H1 (cell line): Measurements from ENCODE around the gene MPRIP. TPM values are rescaled to one million over a fixed set of nuclear protein-coding genes. Genes with fewer than 3 reads are reported as not detected.

ENCODE experiments used
- CTCF ChIA-PET: fragments of 300-600 bp; sonication (Branson Sonifier 250); formaldehyde crosslinking; loops from one replicate; lab custom pipeline; 2021; ENCODE audit not compliant: partially characterized antibody; lab: Charles Lee
- POLR2A ChIA-PET: fragments of 300-600 bp; sonication (Branson Sonifier 250); formaldehyde crosslinking; loops from one replicate; lab custom pipeline; 2021; ENCODE audit warnings: inconsistent platforms; ENCODE audit not compliant: partially characterized antibody; lab: Charles Lee
- DNase-seq, 2 experiments: peaks; one replicate each; pipeline versions ENCODE4 v3.0.0 to v3.0.0-alpha.2; 2010 to 2022; ENCODE audit warnings: low spot score in 2 of 2, low read depth in 1 of 2, mixed read lengths in 1 of 2
- FAIRE-seq: peaks from 2 replicates; lab custom pipeline; 2011; peaks lifted over from hg19 to GRCh38; lab: Jason Lieb, UNC
- H2AFZ ChIP-seq: 2 replicates; pipeline ENCODE4 v1.8.1; 2012; ENCODE audit warnings: low read length, inconsistent platforms
- H2AK5ac ChIP-seq: 2 replicates; pipeline ENCODE4 v1.6.1; 2013; ENCODE audit warnings: low read depth, low read length
- H2BK120ac ChIP-seq: replicated peaks from 2 replicates; pipeline ENCODE3; 2013; ENCODE audit warnings: low read depth, low read length, inconsistent platforms
- H2BK12ac ChIP-seq: 2 replicates; pipeline ENCODE4 v1.6.1; 2013; ENCODE audit warnings: low read depth, low read length
- H2BK15ac ChIP-seq: 2 replicates; pipeline ENCODE4 v1.6.1; 2013; ENCODE audit warnings: low read length
- H2BK20ac ChIP-seq: 2 replicates; pipeline ENCODE4 v1.6.1; 2013; ENCODE audit warnings: low read length
- H2BK5ac ChIP-seq: 2 replicates; pipeline ENCODE4 v1.6.1; 2013; ENCODE audit warnings: low read depth, low read length
- H3K14ac ChIP-seq: 2 replicates; pipeline ENCODE4 v1.6.1; 2013; ENCODE audit warnings: inconsistent platforms; ENCODE audit not compliant: insufficient read length
- H3K18ac ChIP-seq: 2 replicates; pipeline ENCODE4 v1.6.1; 2013; ENCODE audit warnings: low read length; ENCODE audit errors: extremely low read depth
- H3K23ac ChIP-seq: 2 replicates; pipeline ENCODE4 v1.6.1; 2013; ENCODE audit warnings: inconsistent platforms; ENCODE audit not compliant: insufficient read length
- H3K23me2 ChIP-seq: 2 replicates; pipeline ENCODE4 v1.6.1; 2013; ENCODE audit warnings: low read depth, low read length
- H3K27ac ChIP-seq: 2 replicates; pipeline ENCODE4 v1.6.1; 2011; ENCODE audit warnings: low read depth, low read length, inconsistent platforms
- H3K27me3 ChIP-seq, 4 experiments: replicated peaks in 1 of 4; 1 replicate in 1 of 4; 2 replicates in 3 of 4; pipeline versions ENCODE4 v1.6.1 to v1.8.1; 2011 to 2013; ENCODE audit warnings: low read length in 3 of 4, mild to moderate bottlenecking in 3 of 4, inconsistent platforms in 2 of 4, mixed read lengths in 2 of 4, moderate library complexity in 1 of 4; ENCODE audit not compliant: control insufficient read depth in 3 of 4, insufficient read depth in 3 of 4; ENCODE audit errors: extremely low read depth in 1 of 4
- H3K36me3 ChIP-seq, 4 experiments: 2 replicates each; pipeline versions ENCODE4 v1.6.1 to v1.8.1; 2011 to 2013; ENCODE audit warnings: mild to moderate bottlenecking in 4 of 4, low read length in 3 of 4, moderate library complexity in 2 of 4, control low read depth in 1 of 4, inconsistent platforms in 1 of 4; ENCODE audit not compliant: insufficient read depth in 4 of 4, control insufficient read depth in 2 of 4
- H3K4ac ChIP-seq: replicated peaks from 2 replicates; pipeline ENCODE3; 2013; ENCODE audit warnings: low read length, low read depth, mixed read lengths, inconsistent platforms; ENCODE audit not compliant: insufficient read length
- H3K4me1 ChIP-seq, 4 experiments: replicated peaks in 1 of 4; 1 replicate in 1 of 4; 2 replicates in 3 of 4; pipeline versions ENCODE4 v1.6.1 to v1.8.1; 2011 to 2013; ENCODE audit warnings: low read length in 3 of 4, inconsistent platforms in 2 of 4, mixed read lengths in 1 of 4; ENCODE audit not compliant: insufficient read depth in 4 of 4, control insufficient read depth in 3 of 4
- H3K4me2 ChIP-seq, 2 experiments: 2 replicates each; pipeline versions ENCODE4 v1.6.1 to v1.8.1; 2011 to 2013; ENCODE audit warnings: low read depth in 2 of 2, low read length in 2 of 2, control low read depth in 1 of 2, inconsistent platforms in 1 of 2, mild to moderate bottlenecking in 1 of 2; ENCODE audit not compliant: insufficient read depth in 1 of 2
- H3K4me3 ChIP-seq, 4 experiments: fragments of 200-600, 300-600 bp in 1 of 4; sonication (generic), shearing (Covaris generic), sonication (Bioruptor Twin) in 1 of 4; 2 replicates each; pipeline versions ENCODE4 v1.5.1 to v1.8.1; 2011 to 2016; ENCODE audit warnings: low read length in 4 of 4, low read depth in 3 of 4, control low read depth in 2 of 4, inconsistent platforms in 2 of 4, mild to moderate bottlenecking in 2 of 4, mixed read lengths in 1 of 4, moderate library complexity in 1 of 4; ENCODE audit not compliant: insufficient read depth in 2 of 4; ENCODE audit errors: extremely low read depth in 1 of 4
- H3K56ac ChIP-seq: replicated peaks from 2 replicates; pipeline ENCODE3; 2013; ENCODE audit warnings: low read depth, mild to moderate bottlenecking, mixed read lengths, low read length, inconsistent platforms; ENCODE audit not compliant: insufficient read length
- H3K79me1 ChIP-seq: 2 replicates; pipeline ENCODE4 v1.6.1; 2013; ENCODE audit warnings: low read depth, low read length, control low read depth
- H3K79me2 ChIP-seq, 2 experiments: 2 replicates each; pipeline versions ENCODE4 v1.6.1 to v1.8.1; 2012 to 2013; ENCODE audit warnings: low read length in 2 of 2, mild to moderate bottlenecking in 2 of 2, inconsistent platforms in 1 of 2; ENCODE audit not compliant: insufficient read depth in 2 of 2, control insufficient read depth in 1 of 2
- H3K9ac ChIP-seq, 4 experiments: replicated peaks in 1 of 4; 1 replicate in 1 of 4; 2 replicates in 3 of 4; pipeline versions ENCODE4 v1.6.1 to v1.8.1; 2011 to 2013; ENCODE audit warnings: low read depth in 3 of 4, low read length in 3 of 4, control low read depth in 2 of 4, mild to moderate bottlenecking in 2 of 4, moderate library complexity in 2 of 4, inconsistent platforms in 1 of 4; ENCODE audit errors: extremely low read depth in 1 of 4
- H3K9me3 ChIP-seq, 2 experiments: 2 replicates each; pipeline versions ENCODE4 v1.6.1 to v1.8.1; 2012 to 2013; ENCODE audit warnings: mild to moderate bottlenecking in 2 of 2, moderate library complexity in 2 of 2, control low read depth in 1 of 2, inconsistent platforms in 1 of 2, low read depth in 1 of 2, low read length in 1 of 2, mixed read lengths in 1 of 2; ENCODE audit not compliant: insufficient read depth in 2 of 2
- H4K20me1 ChIP-seq, 2 experiments: replicated peaks in 1 of 2; 2 replicates each; pipeline versions ENCODE3 to v1.8.1; 2011 to 2013; ENCODE audit warnings: inconsistent platforms in 2 of 2, low read length in 2 of 2, mild to moderate bottlenecking in 1 of 2; ENCODE audit not compliant: insufficient read depth in 2 of 2, control insufficient read depth in 1 of 2
- H4K5ac ChIP-seq: 2 replicates; pipeline ENCODE4 v1.6.1; 2013; ENCODE audit warnings: low read length, low read depth, mixed read lengths, inconsistent platforms; ENCODE audit not compliant: insufficient read length
- H4K8ac ChIP-seq: 2 replicates; pipeline ENCODE4 v1.8.0; 2013; ENCODE audit warnings: mild to moderate bottlenecking, moderate library complexity, low read length, inconsistent platforms; ENCODE audit not compliant: insufficient read depth; ENCODE audit errors: extremely low read depth
- H4K91ac ChIP-seq: replicated peaks from 2 replicates; pipeline ENCODE3; 2013; ENCODE audit warnings: low read length, mixed read lengths, inconsistent platforms; ENCODE audit not compliant: insufficient read length
- CHD1 ChIP-seq: IDR thresholded peaks from 2 replicates; pipeline ENCODE4 v1.6.1; 2012; ENCODE audit warnings: low read depth, low read length, improper control_type of control experiment
- RBBP5 ChIP-seq: IDR thresholded peaks from 2 replicates; pipeline ENCODE4 v1.7.1; 2012; ENCODE audit warnings: low read depth, mild to moderate bottlenecking, inconsistent platforms, low read length, moderate library complexity, borderline replicate concordance
- SAP30 ChIP-seq: fragments of 300-600 bp; sonication (generic); IDR thresholded peaks from 2 replicates; pipeline ENCODE4 v1.7.1; 2012; ENCODE audit warnings: low read length, moderate library complexity, mild to moderate bottlenecking, inconsistent platforms; ENCODE audit not compliant: insufficient read depth, insufficient replicate concordance
- SP1 ChIP-seq: IDR thresholded peaks from 2 replicates; pipeline ENCODE4 v1.6.1; 2011; ENCODE audit warnings: low read depth, low read length
- SP2 ChIP-seq: IDR thresholded peaks from 2 replicates; pipeline ENCODE4 v1.6.1; 2012; ENCODE audit warnings: mild to moderate bottlenecking, low read length, inconsistent platforms
- TEAD4 ChIP-seq: IDR thresholded peaks from 2 replicates; pipeline ENCODE4 v1.6.1; 2012; ENCODE audit warnings: low read depth, low read length, inconsistent platforms, mixed read lengths
- WGBS, 2 experiments: shearing (Covaris generic) in 1 of 2; methylation state at CpG; one replicate each; pipeline versions ENCODE4 v1.1.6 to v1.1.7; 2013 to 2015; ENCODE audit warnings: low lambda C conversion rate in 2 of 2, mixed read lengths in 2 of 2, inconsistent platforms in 1 of 2, low coverage in 1 of 2, missing lambda C conversion rate in 1 of 2; ENCODE audit not compliant: insufficient replicate concordance in 2 of 2, insufficient coverage in 1 of 2, insufficient read length in 1 of 2; ENCODE audit errors: extremely low coverage in 1 of 2, missing lambda C conversion rate in 1 of 2; 5-methylcytosine and 5-hydroxymethylcytosine counted together
- polyA plus RNA-seq, 7 experiments: library from polyadenylated mRNA; depleted of rRNA in 3 of 7; stranded (reverse) in 5 of 7; unstranded in 2 of 7; fragments of >200 nt in 5 of 7; fragments of 200-250 nt in 2 of 7; gene quantifications; 1 replicate in 5 of 7; 2 replicates in 1 of 7; 4 replicates in 1 of 7; pipeline versions ENCODE4 v1.2.1 to v1.2.3, GENCODE V29; 2011 to 2013; ENCODE audit warnings: missing spikeins in 2 of 7, mixed read lengths in 2 of 7
- total RNA-seq: library from RNA; stranded (reverse); fragmentation: NEBNext Ultra II Directional; extraction: Animal tissue kit (Norgen Biotek cat#: 25700); gene quantifications from 2 replicates; pipeline ENCODE4 v1.2.1, GENCODE V29; 2021

MPRIP gene
- total and polyA plus RNA-seq, 2 of the 8 experiments (the other 6 are each of a cell fraction or from before 2014, with no cell fraction given), result 48.6 to 146 TPM

- TF ChIP-seq RBBP5 (no peak), SP1 (no peak), CHD1 (no peak), SAP30 (no peak), TEAD4 (no peak), SP2 (no peak)
- Histone ChIP-seq H3K27ac (no peak overlapping the region), H3K9me3 (no peaks in the 10 kb centered on the region), H4K5ac (no peak overlapping the region), H2BK120ac (no peak overlapping the region), H2BK20ac (no peak overlapping the region), H2AFZ (no peak overlapping the region), H3K18ac (no peak overlapping the region), H3K4me2 (no peak overlapping the region), H2BK15ac (no peak overlapping the region), H3K4me1 (peaks cover 0 to 3% (median under 1%) of the 10 kb centered on the region in 4 experiments; a peak in 3 of 7 replicates), H3K4ac (no peak overlapping the region), H3K14ac (no peak overlapping the region), H3K4me3 (no peak overlapping the region), H3K56ac (no peak overlapping the region), H3K27me3 (no peaks in the 10 kb centered on the region), H2BK12ac (no peak overlapping the region), H4K91ac (no peak overlapping the region), H2AK5ac (no peak overlapping the region), H3K23ac (no peak overlapping the region), H3K9ac (no peak overlapping the region), H3K36me3 (no peaks in the 10 kb centered on the region; a peak in 3 of 8 replicates), H3K79me1 (no peaks in the 10 kb centered on the region), H2BK5ac (no peak overlapping the region), H3K23me2 (no peaks in the 10 kb centered on the region), H3K79me2 (no peaks in the 10 kb centered on the region), H4K20me1 (no peaks in the 10 kb centered on the region), H4K8ac (no peak overlapping the region)
- ChIA-PET POLR2A (interaction anchor here (0.6 to 1.2 kb wide), 2 partner anchors 13 to 197 kb away, joined by 3 to 4 read pairs; no protein-coding TSS in a partner anchor), CTCF (interaction anchor here (1.0 to 1.3 kb wide), 3 partner anchors 9 to 188 kb away, joined by 3 to 5 read pairs (median 4); no protein-coding TSS in a partner anchor)
- 99% methylated on average over 4 of the region's 4 CpGs; no CpG with 5 or more reads in 1 of the 2 experiments for WGBS, 2 experiments
- DNase-seq (no peak), FAIRE-seq (no peak)
Observed at GRCh38 chr17:17188586-17188985, 146.3 kb downstream of the MPRIP start.
